ENCODE measurements around the gene NPY2R.

NPY2R gene

DNA sequence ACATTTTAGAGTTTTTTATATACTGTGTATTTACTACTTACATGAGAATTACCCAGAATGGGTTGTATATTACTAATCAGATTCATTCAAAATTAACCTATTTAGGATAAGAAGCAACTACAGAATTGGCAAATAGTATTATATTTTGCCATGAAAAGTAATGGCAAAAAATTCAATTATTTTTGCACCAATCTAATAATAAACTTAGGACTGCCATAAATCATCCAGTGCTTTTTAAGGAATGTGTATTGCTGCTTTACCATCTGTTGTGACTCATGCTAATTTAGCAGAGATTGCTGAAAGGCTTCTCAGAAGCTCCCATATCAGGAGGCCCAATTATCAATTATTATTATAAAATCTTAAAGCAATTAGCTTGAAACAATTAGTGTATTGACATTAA is 24.0 kb downstream of the NPY2R start:
- Mint-ChIP-seq H3K36me3 (ENCODE audit: low read depth) (no peaks in the 10 kb centered on the region), H3K9me3 (no peaks in the 10 kb centered on the region), H3K27ac (no peak overlapping the region), H3K4me1 (ENCODE audit: low read depth) (no peaks in the 10 kb centered on the region), H3K4me3 (no peak overlapping the region), H3K27me3 (ENCODE audit: low read depth) (no peaks in the 10 kb centered on the region)

DNA sequence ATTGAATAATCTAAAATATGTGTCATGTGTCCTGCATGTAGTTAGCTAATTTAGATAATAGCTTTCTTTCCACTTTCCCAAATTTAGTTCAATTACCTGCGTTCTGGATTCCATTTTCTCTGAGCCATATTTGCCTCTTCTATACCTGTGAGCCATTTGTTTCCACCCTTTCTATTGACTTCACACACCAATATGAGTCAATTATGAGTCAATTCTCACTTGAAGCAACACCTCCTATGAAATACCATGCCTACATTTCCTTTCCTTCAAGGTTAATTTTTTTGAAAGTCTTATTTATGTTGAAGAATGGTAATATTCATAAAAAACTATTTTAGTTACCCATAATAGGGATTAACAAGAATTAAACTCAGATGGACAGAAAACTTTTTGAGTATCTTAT is 25.8 kb downstream of the NPY2R start:
- H3K27ac Mint-ChIP-seq, result no peak overlapping the region

DNA sequence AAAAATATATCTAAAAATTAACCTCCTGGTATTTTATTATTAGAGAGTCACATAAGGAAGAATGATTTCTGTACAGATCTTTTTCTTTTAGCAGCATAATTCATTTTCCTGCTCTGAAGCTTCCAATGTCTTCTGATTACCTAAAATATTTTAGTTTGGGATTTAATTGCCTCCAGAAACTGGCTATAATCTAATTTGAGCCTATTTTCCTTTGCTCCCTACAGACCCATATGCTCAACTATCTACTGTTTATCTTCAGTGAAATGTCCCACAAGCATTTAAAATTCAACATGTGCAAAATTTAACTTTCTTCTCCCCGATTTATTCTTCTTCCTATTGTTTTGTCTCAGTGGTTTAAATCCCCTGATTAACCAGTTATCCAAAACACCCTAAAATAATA is 29.1 kb downstream of the NPY2R start:
- Mint-ChIP-seq H3K4me3 (no peak overlapping the region), H3K4me1 (ENCODE audit: low read depth) (no peaks in the 10 kb centered on the region), H3K36me3 (ENCODE audit: low read depth) (no peaks in the 10 kb centered on the region), H3K27ac (no peak overlapping the region), H3K9me3 (no peaks in the 10 kb centered on the region), H3K27me3 (ENCODE audit: low read depth) (no peaks in the 10 kb centered on the region)

More for the DNA sequence above, 25.8 kb downstream of the NPY2R start:
- no peaks in the 10 kb centered on the region for H3K36me3 Mint-ChIP-seq (ENCODE audit: low read depth)
- no peaks in the 10 kb centered on the region for H3K4me1 Mint-ChIP-seq (ENCODE audit: low read depth)
- no peaks in the 10 kb centered on the region for H3K9me3 Mint-ChIP-seq
- H3K27me3 Mint-ChIP-seq (ENCODE audit: low read depth), result no peaks in the 10 kb centered on the region
- no peak overlapping the region for H3K4me3 Mint-ChIP-seq

DNA sequence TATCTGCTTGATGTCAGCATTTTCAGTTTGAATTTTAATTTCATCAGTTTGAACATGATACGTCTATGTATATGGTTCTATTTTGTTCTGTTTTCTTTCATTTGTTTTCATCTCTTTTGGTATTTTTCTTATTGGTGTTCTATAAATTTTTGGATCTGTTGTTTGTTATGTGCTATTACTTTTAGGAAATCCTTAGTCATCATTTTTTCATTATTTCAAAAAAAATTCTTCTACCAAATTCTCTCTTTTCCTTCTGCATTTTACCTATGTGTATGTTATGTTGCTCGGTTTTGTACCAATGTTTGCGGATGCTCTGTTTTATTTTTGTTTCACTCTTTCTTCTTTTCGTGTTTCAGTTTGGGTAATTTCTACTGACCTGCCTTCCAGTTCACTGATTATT is 32.8 kb downstream of the NPY2R start:
- H3K27ac Mint-ChIP-seq, result no peak overlapping the region
- H3K9me3 Mint-ChIP-seq, result no peaks in the 10 kb centered on the region
- no peaks in the 10 kb centered on the region for H3K27me3 Mint-ChIP-seq (ENCODE audit: low read depth)
- H3K4me3 Mint-ChIP-seq, result no peak overlapping the region
- H3K36me3 Mint-ChIP-seq (ENCODE audit: low read depth), result no peaks in the 10 kb centered on the region
- no peaks in the 10 kb centered on the region for H3K4me1 Mint-ChIP-seq (ENCODE audit: low read depth)

DNA sequence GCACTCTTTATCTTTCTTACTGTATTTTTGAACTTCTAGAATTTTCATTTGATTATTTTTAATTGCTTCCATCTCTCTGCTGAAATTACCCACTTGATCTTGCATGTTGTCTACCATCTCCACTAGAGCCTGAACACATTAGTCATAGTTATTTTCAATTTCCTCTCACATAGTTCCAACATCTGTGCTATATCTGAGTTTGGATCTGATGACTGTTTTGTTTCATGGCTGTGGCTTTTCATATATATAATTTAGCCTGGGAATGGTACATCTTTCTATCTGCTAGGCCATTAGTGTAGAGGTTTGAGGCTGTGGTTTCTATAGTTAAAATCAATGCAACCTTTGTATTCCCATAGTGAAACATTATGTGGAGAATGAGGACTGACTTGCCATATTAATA is 33.2 kb downstream of the NPY2R start:
- H3K36me3 Mint-ChIP-seq (ENCODE audit: low read depth), result no peaks in the 10 kb centered on the region
- no peaks in the 10 kb centered on the region for H3K9me3 Mint-ChIP-seq
- no peaks in the 10 kb centered on the region for H3K4me1 Mint-ChIP-seq (ENCODE audit: low read depth)
- H3K27ac Mint-ChIP-seq, result no peak overlapping the region
- no peaks in the 10 kb centered on the region for H3K27me3 Mint-ChIP-seq (ENCODE audit: low read depth)
- H3K4me3 Mint-ChIP-seq, result no peak overlapping the region

DNA sequence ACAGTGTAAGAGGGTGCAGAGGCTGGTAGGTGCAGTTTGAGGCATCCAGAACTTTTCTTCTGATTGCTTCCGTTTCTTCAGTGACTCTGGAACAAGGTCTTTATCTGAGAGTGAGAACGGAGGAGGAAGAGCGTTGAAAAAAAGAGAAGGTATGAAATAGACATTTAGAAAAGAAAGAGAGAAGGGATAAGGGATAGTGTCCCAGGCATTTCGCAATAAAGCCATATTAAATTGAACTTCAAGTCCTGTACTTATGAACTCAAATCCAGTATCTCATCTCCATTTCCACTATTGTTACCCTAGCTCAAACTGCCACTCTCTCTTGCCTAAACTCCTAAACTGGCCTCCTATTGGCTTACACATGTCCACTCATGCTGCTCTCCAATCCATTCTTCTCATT is 36.7 kb downstream of the NPY2R start:
- Mint-ChIP-seq H3K4me1 (ENCODE audit: low read depth) (no peaks in the 10 kb centered on the region), H3K27ac (no peak overlapping the region), H3K4me3 (no peak overlapping the region), H3K36me3 (ENCODE audit: low read depth) (no peaks in the 10 kb centered on the region), H3K27me3 (ENCODE audit: low read depth) (no peaks in the 10 kb centered on the region), H3K9me3 (no peaks in the 10 kb centered on the region)

DNA sequence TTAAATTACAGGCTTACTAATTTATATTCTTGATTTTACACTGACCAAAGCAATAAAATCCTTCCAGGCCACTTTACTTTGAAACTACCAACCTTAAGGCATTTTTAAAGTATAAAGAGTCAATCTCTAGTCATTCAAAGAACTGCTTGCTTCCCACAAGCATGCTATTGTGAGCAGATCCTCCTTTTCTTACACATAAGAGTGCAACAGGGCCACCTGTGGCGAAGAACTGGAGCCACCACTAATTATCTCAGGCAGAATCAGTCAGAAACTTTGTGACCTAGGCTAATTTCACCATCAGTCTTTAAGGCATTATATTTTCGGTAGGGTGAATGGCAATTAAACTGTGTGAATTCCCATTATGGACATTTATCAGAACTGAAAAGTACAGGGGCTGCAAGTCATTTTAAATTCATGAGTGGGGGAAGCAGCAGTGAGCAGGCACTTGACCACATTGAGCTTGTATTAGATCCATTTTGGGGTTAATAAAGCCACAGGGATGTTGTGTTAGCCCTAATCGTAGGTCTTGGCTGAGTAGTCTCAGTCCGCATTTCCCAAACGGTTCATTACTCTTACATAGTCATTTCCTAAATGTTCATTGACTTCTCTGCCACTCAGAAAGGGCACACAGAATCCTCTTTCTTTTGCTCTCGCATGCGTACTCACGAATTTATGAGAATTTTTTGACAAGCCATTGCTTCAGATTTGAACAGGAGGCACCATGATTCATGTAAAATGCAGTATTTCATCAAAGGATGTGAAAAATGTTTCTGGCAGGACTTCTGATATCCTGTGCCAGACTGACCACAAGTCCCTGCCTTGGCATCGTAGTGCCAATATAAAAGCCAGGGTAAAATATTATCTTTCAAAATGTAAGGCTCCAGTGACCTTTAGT is 39.8 kb downstream of the NPY2R start:
- Mint-ChIP-seq H3K4me3 (no peak overlapping the region), H3K9me3 (no peaks in the 10 kb centered on the region), H3K27me3 (ENCODE audit: low read depth) (no peaks in the 10 kb centered on the region), H3K4me1 (ENCODE audit: low read depth) (no peaks in the 10 kb centered on the region), H3K36me3 (ENCODE audit: low read depth) (no peaks in the 10 kb centered on the region), H3K27ac (no peak overlapping the region)

DNA sequence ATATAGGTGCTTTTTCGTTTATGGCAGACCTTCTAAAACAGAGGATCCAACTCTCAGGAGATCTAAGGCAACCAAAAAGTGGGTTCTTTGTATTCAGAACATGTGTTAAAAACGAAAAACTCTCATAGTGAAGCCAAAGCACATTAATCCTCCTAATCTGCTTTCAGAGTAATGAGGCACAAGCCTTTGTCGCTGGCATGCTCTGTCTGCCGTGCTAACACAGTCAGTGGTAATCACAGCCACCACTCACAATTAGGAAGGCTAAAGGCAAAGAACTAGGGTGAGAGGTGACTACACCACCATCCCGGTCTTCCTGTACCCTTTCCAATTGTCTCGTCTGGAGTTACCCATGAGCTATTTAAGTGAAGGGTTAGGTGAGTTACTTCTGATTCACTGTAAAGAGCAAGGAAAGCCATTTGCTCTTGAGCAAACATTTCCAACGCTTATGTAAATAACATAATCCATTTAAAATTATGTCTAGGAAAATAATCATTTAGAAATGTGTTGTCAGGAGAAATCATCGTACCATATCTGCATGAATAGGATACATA is 40.7 kb downstream of the NPY2R start:
- H3K9me3 Mint-ChIP-seq, result no peaks in the 10 kb centered on the region
- H3K27ac Mint-ChIP-seq, result no peak overlapping the region
- H3K4me3 Mint-ChIP-seq, result no peak overlapping the region
- H3K36me3 Mint-ChIP-seq (ENCODE audit: low read depth), result no peaks in the 10 kb centered on the region
- no peaks in the 10 kb centered on the region for H3K4me1 Mint-ChIP-seq (ENCODE audit: low read depth)
- H3K27me3 Mint-ChIP-seq (ENCODE audit: low read depth), result no peaks in the 10 kb centered on the region

DNA sequence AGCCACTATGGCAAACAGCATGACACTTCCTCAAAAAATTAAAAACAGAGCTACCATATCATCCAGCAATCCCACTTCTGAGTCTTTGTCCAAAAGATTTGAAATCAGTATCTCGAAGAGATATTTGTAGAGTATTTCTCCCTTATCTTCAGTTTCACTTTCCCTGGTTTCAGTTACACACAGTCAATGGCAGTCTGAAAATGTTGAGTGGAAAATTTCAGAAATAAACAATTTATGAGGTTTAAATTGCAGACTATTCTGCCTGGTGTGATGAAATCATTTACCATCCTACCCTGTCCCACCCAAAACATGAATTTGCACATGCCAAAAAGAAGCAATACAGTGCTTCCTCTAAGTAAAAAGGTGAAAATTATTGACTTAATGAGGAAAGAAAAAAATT is 43.9 kb downstream of the NPY2R start:
- no peaks in the 10 kb centered on the region for H3K9me3 Mint-ChIP-seq
- no peak overlapping the region for H3K27ac Mint-ChIP-seq
- H3K4me3 Mint-ChIP-seq, result no peak overlapping the region
- no peaks in the 10 kb centered on the region for H3K4me1 Mint-ChIP-seq (ENCODE audit: low read depth)
- H3K27me3 Mint-ChIP-seq (ENCODE audit: low read depth), result no peaks in the 10 kb centered on the region
- H3K36me3 Mint-ChIP-seq (ENCODE audit: low read depth), result no peaks in the 10 kb centered on the region

DNA sequence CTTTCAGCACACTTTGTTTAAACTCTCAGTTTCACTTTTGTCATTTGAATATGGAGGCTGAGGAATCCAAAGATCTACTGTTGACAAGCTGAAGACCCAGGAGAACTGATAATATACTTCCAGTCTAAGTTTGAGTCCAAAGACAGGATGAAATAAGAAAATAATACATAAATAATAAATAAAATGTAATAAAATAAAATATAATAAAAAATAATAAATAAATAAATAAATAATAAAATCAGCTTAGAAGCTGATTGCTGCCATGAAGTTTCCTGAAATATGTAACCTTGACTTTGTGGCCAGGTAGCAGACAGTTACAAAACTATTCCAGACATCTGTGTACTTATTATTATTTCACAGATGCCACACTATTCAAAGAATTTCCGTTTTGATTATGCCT is 55.0 kb downstream of the NPY2R start:
- Mint-ChIP-seq H3K36me3 (ENCODE audit: low read depth) (no peaks in the 10 kb centered on the region), H3K4me1 (ENCODE audit: low read depth) (no peaks in the 10 kb centered on the region), H3K4me3 (no peak overlapping the region), H3K27me3 (ENCODE audit: low read depth) (no peaks in the 10 kb centered on the region), H3K27ac (no peak overlapping the region), H3K9me3 (no peaks in the 10 kb centered on the region)

DNA sequence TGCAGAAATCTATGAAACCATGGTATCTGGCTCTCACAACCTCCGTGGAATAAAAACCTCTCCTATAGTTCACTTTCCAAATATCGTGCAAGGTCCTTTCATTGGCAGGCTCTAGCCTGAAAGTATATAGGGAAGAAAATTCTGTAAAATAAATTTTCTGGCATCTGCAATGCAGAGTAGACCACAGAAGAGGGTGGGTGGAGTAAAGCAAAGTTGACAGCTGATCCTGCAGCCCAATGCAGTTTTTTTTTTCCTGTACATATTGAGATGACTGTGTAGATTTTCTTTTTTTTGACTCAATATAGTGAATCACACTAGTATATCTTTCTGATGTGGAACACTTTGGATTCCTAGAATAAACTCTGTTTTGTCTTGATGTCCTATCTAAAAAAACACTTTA is 56.7 kb downstream of the NPY2R start:
- no peaks in the 10 kb centered on the region for H3K36me3 Mint-ChIP-seq (ENCODE audit: low read depth)
- H3K27me3 Mint-ChIP-seq (ENCODE audit: low read depth), result no peaks in the 10 kb centered on the region
- H3K9me3 Mint-ChIP-seq, result no peaks in the 10 kb centered on the region
- H3K4me3 Mint-ChIP-seq, result no peak overlapping the region
- H3K4me1 Mint-ChIP-seq (ENCODE audit: low read depth), result no peaks in the 10 kb centered on the region
- H3K27ac Mint-ChIP-seq, result no peak overlapping the region
